Gastrocnemius medialis (tissue), 4 donors: Measurements from ENCODE around the gene ASIC1.

Experiments
- POLR2A ChIP-seq, 2 donors: fragments of 450-650 bp; IDR thresholded peaks; one replicate each; pipeline ENCODE4 v1.6.1; 2017; ENCODE audit warnings: antibody characterized with exemption in 2 of 2, mild to moderate bottlenecking in 2 of 2, moderate library complexity in 2 of 2
- TF ChIP-seq, protein P1 (sequence below), 5 experiments: fragments of 450-650 bp in 3 of 5; fragments of 200-600 bp in 2 of 5; sonication (generic) in 2 of 5; IDR thresholded peaks in 4 of 5; conservative IDR thresholded peaks in 1 of 5; 1 replicate in 4 of 5; 2 replicates in 1 of 5; pipeline ENCODE4 v1.5.1; 2016 to 2019; ENCODE audit warnings: antibody characterized with exemption in 5 of 5, mild to moderate bottlenecking in 3 of 5, moderate library complexity in 3 of 5

DNA sequence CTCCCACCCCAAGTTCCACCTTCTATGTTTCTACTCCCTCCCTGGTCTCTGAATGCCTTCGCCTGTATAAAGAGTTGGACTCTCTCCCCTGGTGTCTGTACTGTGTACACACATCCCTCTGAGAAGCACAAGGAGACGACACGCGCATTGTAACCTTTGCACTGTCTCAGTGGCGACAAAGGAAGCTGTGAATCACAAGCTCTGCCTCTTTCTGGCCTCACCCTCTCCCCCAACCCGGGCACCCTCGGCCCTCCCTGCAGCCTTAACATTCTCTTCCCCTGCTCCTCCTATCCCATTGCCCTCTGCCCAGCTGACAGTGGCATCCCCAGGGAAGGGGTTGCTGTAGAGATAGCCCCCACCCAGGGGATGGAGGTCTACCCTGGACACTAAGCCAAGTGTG is 25.2 kb downstream of the ASIC1 start:
- TF ChIP-seq, protein P1, sequence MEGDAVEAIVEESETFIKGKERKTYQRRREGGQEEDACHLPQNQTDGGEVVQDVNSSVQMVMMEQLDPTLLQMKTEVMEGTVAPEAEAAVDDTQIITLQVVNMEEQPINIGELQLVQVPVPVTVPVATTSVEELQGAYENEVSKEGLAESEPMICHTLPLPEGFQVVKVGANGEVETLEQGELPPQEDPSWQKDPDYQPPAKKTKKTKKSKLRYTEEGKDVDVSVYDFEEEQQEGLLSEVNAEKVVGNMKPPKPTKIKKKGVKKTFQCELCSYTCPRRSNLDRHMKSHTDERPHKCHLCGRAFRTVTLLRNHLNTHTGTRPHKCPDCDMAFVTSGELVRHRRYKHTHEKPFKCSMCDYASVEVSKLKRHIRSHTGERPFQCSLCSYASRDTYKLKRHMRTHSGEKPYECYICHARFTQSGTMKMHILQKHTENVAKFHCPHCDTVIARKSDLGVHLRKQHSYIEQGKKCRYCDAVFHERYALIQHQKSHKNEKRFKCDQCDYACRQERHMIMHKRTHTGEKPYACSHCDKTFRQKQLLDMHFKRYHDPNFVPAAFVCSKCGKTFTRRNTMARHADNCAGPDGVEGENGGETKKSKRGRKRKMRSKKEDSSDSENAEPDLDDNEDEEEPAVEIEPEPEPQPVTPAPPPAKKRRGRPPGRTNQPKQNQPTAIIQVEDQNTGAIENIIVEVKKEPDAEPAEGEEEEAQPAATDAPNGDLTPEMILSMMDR (IDR thresholded peaks at IDR 0.05 in 4 of 5, conservative IDR thresholded peaks at IDR 0.05 in 1 of 5), result no peak
- no peak for TF ChIP-seq POLR2A (IDR thresholded peaks at IDR 0.05)
